Coronary artery (tissue), 2 donors: ENCODE data around the gene NDUFS6.
A peak's percentile ranks its signal among the peaks of the same experiment; 100 is the strongest.
"Not testable (repeated sequence)": the region's sequence is repeated elsewhere in the genome, so short reads cannot be mapped to it uniquely, and the experiment has no call there.

ENCODE experiments used
- DNase-seq: peaks from one replicate; pipeline ENCODE4 v3.0.0-alpha.2; 2017; ENCODE audit warnings: low spot score
- H3K27ac ChIP-seq, 2 donors: fragments of 200-600 bp; sonication (generic); one replicate each; pipeline ENCODE4 v1.5.1; 2016 to 2019
- H3K4me3 ChIP-seq: fragments of 200-600 bp; sonication (generic); 2 replicates; pipeline ENCODE4 v1.5.1; 2016; ENCODE audit warnings: mild to moderate bottlenecking, moderate library complexity
- TF ChIP-seq, protein P1 (sequence below): fragments of 200-600 bp; sonication (generic); IDR thresholded peaks from one replicate; pipeline ENCODE4 v1.5.1; 2019; ENCODE audit warnings: antibody characterized with exemption

The NDUFS6 gene

DNA sequence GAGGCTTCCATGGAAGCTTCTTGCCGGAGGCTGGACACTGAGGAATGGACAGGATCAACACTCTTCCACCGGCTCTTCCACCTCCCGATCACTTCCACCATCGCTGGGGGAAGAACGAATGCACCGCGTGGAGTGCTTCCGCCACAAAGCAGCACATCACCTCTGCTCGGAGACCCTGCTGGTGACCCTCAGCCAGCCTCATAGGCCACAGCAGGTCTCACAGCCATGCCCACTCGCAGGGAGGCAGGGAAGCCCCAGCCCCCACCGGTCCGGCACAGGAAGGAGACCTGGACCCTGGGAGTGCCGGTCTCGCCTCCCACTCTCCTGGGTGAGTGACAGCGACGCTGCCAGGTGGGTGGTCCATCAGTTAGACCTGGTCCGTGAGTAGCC, 6.3 kb upstream of the NDUFS6 start:
- H3K27ac ChIP-seq: no peak overlapping the region
- no peak overlapping the region for H3K4me3 ChIP-seq
- DNase-seq: no peak
- TF ChIP-seq, protein P1, sequence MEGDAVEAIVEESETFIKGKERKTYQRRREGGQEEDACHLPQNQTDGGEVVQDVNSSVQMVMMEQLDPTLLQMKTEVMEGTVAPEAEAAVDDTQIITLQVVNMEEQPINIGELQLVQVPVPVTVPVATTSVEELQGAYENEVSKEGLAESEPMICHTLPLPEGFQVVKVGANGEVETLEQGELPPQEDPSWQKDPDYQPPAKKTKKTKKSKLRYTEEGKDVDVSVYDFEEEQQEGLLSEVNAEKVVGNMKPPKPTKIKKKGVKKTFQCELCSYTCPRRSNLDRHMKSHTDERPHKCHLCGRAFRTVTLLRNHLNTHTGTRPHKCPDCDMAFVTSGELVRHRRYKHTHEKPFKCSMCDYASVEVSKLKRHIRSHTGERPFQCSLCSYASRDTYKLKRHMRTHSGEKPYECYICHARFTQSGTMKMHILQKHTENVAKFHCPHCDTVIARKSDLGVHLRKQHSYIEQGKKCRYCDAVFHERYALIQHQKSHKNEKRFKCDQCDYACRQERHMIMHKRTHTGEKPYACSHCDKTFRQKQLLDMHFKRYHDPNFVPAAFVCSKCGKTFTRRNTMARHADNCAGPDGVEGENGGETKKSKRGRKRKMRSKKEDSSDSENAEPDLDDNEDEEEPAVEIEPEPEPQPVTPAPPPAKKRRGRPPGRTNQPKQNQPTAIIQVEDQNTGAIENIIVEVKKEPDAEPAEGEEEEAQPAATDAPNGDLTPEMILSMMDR: no peak

DNA sequence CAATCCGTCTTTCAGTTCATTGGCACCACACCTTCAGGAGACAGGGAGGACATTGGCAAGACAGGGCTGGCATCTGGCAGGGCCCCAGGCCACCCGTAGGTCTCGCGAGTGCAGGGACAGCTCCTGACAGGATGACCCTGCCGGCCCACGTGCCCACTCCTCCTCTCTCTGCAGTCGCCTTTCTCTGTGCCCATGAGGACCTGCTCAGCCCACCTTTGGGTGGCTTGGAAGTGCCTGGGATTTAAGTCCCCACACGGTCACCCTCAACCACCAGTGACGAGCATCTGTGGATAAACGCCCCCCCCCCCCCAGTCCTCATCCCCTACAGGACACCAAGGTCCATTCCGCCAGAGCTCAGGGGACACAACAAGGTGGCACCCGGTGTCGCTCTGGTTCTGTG, 5.7 kb upstream of the NDUFS6 start:
- no peak for DNase-seq
- TF ChIP-seq, protein P1: no peak

DNA sequence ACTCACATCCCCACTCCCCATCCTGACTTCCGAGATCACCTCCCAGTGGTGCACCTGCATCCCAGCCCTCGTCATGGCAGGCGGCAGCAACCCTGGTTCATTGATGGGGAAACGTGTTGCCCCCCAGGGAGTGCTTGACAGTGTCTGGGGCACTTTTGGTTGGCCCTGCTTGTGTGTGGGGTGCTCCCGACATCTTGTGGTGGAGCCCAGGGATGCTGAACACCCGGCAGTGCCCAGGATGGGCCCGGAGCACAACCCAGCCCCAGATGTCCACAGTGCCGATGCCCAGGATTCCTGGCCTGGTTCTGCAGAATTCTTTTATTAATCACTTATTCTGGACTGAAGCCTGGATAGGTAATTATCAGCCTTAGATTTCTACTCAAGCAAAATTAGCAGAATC, 5.3 kb upstream of the NDUFS6 start:
- no peak overlapping the region for H3K4me3 ChIP-seq
- no peak overlapping the region for H3K27ac ChIP-seq
- no peak for DNase-seq
- TF ChIP-seq, protein P1: no peak

More for the DNA sequence above, 5.7 kb upstream of the NDUFS6 start:
- Histone ChIP-seq H3K4me3 (no peak overlapping the region), H3K27ac (no peak overlapping the region)

DNA sequence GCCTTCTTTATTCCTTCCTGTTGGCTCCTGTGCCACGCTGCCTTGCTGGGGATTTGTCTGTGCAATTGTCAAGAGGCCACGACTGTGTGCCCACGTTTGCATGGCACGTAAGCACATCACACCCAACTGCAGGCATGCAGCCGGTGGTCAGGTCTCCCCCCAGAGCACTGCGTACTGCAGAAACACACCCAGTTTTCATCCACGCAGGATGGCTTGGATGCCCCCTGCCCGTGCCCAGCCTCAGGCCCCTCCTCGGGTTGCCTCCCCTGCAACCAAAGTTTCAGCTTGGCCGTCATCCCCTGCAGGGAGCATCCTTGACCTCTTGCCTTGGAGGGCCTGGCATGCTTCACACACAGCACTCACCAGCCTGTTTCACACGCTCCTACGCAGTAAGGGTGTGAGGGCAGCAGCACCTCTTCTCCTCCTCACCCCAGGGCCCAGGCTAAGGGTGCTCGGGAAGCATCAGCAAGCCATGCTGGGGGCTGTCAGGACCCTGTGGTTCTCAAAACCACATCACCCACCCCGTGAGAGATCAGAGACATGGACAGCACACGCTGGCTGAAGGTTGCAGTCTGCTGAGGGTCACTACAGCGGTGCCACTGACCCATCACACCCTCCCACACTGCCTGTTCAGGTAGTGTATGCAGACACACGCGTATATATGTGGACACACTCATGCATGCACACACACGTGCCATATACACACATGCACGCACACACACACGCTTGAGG, 4.7 kb upstream of the NDUFS6 start:
- TF ChIP-seq, protein P1: no peak
- no peak for DNase-seq
- Histone ChIP-seq H3K4me3 (no peak overlapping the region), H3K27ac (no peak overlapping the region)

DNA sequence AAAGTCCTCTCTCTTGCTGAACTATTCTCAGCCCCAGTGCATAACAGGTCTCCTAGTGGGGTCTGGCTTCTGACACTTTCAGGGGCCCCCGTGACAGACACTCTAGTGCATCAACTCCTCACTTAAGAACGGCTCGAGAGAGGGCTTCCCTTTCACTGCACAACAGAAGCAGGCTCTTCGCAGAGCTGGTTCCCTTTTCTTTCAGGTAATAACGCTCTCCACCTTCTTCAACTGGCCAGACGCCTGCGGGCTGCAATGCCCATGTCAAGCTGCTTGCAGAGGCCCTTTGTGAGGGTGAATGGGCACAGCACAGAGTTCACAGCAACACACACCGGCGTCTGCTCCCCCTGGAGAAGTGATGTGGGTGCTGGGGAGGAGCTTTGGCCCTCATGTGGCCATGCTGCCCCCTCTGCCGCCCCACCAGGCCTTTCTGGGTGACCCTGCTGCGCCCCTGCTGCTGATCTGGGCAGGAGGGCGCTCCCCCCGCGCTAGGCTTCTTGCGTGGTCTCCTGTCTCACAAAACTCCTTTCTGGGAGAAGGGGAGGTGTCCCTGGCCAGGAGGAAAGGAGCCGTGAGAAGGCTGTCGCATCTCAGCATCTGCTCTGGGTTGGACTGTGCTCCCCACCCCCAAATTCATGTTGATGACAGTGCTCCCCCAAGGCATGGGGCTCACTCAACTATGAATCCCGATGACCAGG, 4.0 kb upstream of the NDUFS6 start:
- Histone ChIP-seq H3K4me3 (no peak overlapping the region), H3K27ac (no peak overlapping the region)
- TF ChIP-seq, protein P1: no peak
- DNase-seq: no peak

DNA sequence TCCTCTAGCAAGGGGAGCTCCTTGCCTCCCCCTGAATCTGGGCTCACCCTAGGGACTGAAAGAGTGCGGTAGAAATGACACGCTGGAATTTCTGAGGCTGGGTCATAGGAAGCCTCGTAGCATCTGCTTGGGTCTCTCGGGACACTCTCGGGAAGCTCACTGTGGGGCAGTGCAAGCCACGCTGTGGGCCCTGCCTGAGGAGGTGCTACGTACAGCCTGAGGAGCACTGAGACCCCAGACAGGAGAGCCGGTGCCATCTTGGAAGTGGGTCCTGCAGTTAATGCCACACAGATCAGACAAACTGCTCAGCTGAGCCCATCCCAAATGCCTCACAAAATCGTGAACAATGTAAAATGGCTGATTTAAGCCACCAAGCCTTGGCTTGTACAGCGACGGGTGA, 3.4 kb upstream of the NDUFS6 start:
- H3K4me3 ChIP-seq: no peak overlapping the region
- no peak for DNase-seq
- TF ChIP-seq, protein P1: no peak
- H3K27ac ChIP-seq: no peak overlapping the region

DNA sequence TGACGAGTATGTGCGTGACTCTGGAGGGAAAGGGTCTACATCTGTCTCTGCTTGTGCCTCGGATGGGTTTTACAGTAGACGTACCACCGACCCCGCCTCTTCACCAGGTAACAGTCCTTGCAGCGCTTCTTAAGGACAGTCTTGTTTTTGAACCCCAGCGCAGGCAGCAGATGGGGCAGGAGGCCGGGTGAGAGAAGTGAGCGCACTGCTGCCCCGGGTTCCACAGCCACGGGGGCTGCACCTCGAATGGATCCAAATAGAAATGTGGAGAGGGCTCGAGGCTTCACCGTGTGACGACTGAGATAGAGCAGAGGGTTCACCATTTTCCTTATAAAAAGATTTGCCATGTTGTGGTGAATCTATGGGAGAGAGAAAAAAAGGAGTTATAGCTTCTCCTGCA, 2.6 kb upstream of the NDUFS6 start:
- H3K27ac ChIP-seq, DNase-seq: not testable (repeated sequence)
- peak overlapping the region; percentile 91 for H3K4me3 ChIP-seq
